GM12878 (cell line): ENCODE results near the gene ATP7B. TPM values are rescaled to one million over a fixed set of nuclear protein-coding genes. Genes with fewer than 3 reads are reported as not detected.

ENCODE experiments used
- ATAC-seq: fragments of 200-7000 bp; cut with Tn5 transposase; 3 replicates; pipeline ENCODE4 v1.9.1; 2020; ENCODE audit warnings: mild to moderate bottlenecking, moderate library complexity
- BruUV-seq: library from RNA; stranded (reverse); fragments of 400-500 nt; replicated peaks from 2 replicates; lab custom pipeline; 2021; lab: Mats Ljungman, UMichigan
- CTCF ChIA-PET: fragments of 300-600 bp; sonication (Branson Sonifier 250); formaldehyde crosslinking; extraction: SDS; loops from one replicate; lab custom pipeline; 2021; ENCODE audit warnings: inconsistent platforms; lab: Yijun Ruan, JAX
- POLR2A ChIA-PET: fragments of 350-600 bp; formaldehyde crosslinking; extraction: SDS; loops from one replicate; lab custom pipeline; 2021; ENCODE audit warnings: inconsistent platforms; lab: Charles Lee
- RAD21 ChIA-PET: fragments of 300-600 bp; sonication (Branson Sonifier 250); formaldehyde crosslinking; loops from one replicate; lab custom pipeline; 2023; ENCODE audit warnings: antibody characterized with exemption; ENCODE audit not compliant: unreplicated experiment; lab: Charles Lee
- SMC1A ChIA-PET: fragments of 300-600 bp; sonication (Branson Sonifier 250); formaldehyde crosslinking; loops from one replicate; lab custom pipeline; 2023; ENCODE audit not compliant: unreplicated experiment, uncharacterized antibody; lab: Charles Lee
- DNase-seq: peaks from one replicate; pipeline ENCODE4 v3.0.0-alpha.2; 2011; ENCODE audit warnings: low read depth, low spot score
- FAIRE-seq: peaks from 3 replicates; lab custom pipeline; 2011; peaks lifted over from hg19 to GRCh38; lab: Jason Lieb, UNC
- H2AFZ ChIP-seq: 2 replicates; pipeline ENCODE4 v1.6.0; 2011; ENCODE audit warnings: low read depth, low read length, control low read depth; ENCODE audit not compliant: control insufficient read depth
- H3K27ac ChIP-seq: 2 replicates; pipeline ENCODE4 v1.5.1; 2011; ENCODE audit warnings: control low read depth; ENCODE audit not compliant: control insufficient read depth, insufficient read depth
- H3K27me3 ChIP-seq, 2 experiments: replicated peaks in 1 of 2; 2 replicates each; pipeline versions ENCODE4 v1.6.0 to v1.6.1; 2011; ENCODE audit warnings: low read length in 1 of 2; ENCODE audit not compliant: control insufficient read depth in 2 of 2, insufficient read depth in 2 of 2
- H3K36me3 ChIP-seq, 2 experiments: 2 replicates each; pipeline ENCODE4 v1.5.1; 2011; ENCODE audit warnings: low read length in 1 of 2; ENCODE audit not compliant: control insufficient read depth in 2 of 2, insufficient read depth in 2 of 2
- H3K4me1 ChIP-seq: 2 replicates; pipeline ENCODE4 v1.6.1; 2011; ENCODE audit warnings: mild to moderate bottlenecking, low read length, moderate library complexity, mixed read lengths; ENCODE audit not compliant: control insufficient read depth, insufficient read depth
- H3K4me2 ChIP-seq: 2 replicates; pipeline ENCODE4 v1.6.0; 2011; ENCODE audit warnings: control low read depth; ENCODE audit not compliant: control insufficient read depth, insufficient read depth
- H3K4me3 ChIP-seq: fragments of 200-600 bp; sonication (generic); 2 replicates; pipeline ENCODE4 v1.5.1; 2016
- H3K79me2 ChIP-seq: 2 replicates; pipeline ENCODE4 v1.6.0; 2011; ENCODE audit warnings: low read length; ENCODE audit not compliant: control insufficient read depth, insufficient read depth
- H3K9ac ChIP-seq: 2 replicates; pipeline ENCODE4 v1.8.0; 2011; ENCODE audit warnings: low read length, control low read depth, mixed read lengths; ENCODE audit not compliant: control insufficient read depth, insufficient read depth
- H3K9me3 ChIP-seq: replicated peaks from 3 replicates; pipeline ENCODE4 v1.5.1; 2011; ENCODE audit warnings: mild to moderate bottlenecking, low read length; ENCODE audit not compliant: control insufficient read depth, insufficient read depth
- H4K20me1 ChIP-seq: 2 replicates; pipeline ENCODE4 v1.6.0; 2011; ENCODE audit not compliant: control insufficient read depth, insufficient read depth
- CBFB ChIP-seq: IDR thresholded peaks from 2 replicates; pipeline ENCODE4 v1.6.1; 2016; ENCODE audit warnings: antibody characterized with exemption, low read depth
- FOS ChIP-seq: IDR thresholded peaks from 3 replicates; pipeline ENCODE4 v1.6.1; 2011; ENCODE audit warnings: borderline replicate concordance; ENCODE audit not compliant: insufficient read length; ENCODE audit errors: extremely low read depth
- IKZF2 ChIP-seq, 2 experiments: fragments of 450-650 bp; IDR thresholded peaks; 2 replicates each; pipeline ENCODE4 v1.6.1; 2017; ENCODE audit warnings: mild to moderate bottlenecking in 2 of 2, moderate library complexity in 2 of 2
- NBN ChIP-seq: fragments of 450-650 bp; IDR thresholded peaks from 2 replicates; pipeline ENCODE4 v1.6.1; 2016
- NFXL1 ChIP-seq: fragments of 450-650 bp; IDR thresholded peaks from 2 replicates; pipeline ENCODE4 v1.6.1; 2017; ENCODE audit warnings: antibody characterized with exemption, mild to moderate bottlenecking, borderline replicate concordance
- RFX5 ChIP-seq: IDR thresholded peaks from 2 replicates; pipeline ENCODE4 v1.6.1; 2011; ENCODE audit warnings: low read depth, low read length, improper control_type of control experiment
- SMARCA5 ChIP-seq: fragments of 450-650 bp; IDR thresholded peaks from 2 replicates; pipeline ENCODE4 v1.6.1; 2017; ENCODE audit warnings: mild to moderate bottlenecking
- SP1 ChIP-seq: IDR thresholded peaks from one replicate; pipeline ENCODE4 v1.6.1; 2011; ENCODE audit warnings: low read depth, low read length
- TAF1 ChIP-seq: IDR thresholded peaks from 2 replicates; pipeline ENCODE4 v1.6.1; 2011; ENCODE audit warnings: mild to moderate bottlenecking, low read depth, low read length, borderline replicate concordance
- YBX1 ChIP-seq: fragments of 450-650 bp; IDR thresholded peaks from 2 replicates; pipeline ENCODE4 v1.6.1; 2016; ENCODE audit warnings: antibody characterized with exemption
- WGBS: methylation state at CpG from one replicate; pipeline ENCODE4 v1.1.6; 2016; ENCODE audit warnings: low lambda C conversion rate; ENCODE audit not compliant: insufficient replicate concordance, insufficient coverage; ENCODE audit errors: missing lambda C conversion rate; 5-methylcytosine and 5-hydroxymethylcytosine counted together
- in situ Hi-C: fragments of 300-500 bp; cut with MboI; formaldehyde crosslinking; loops from 9 replicates; pipeline ENCODE4 v1.14.3; 2018; ENCODE audit warnings: mixed read lengths
- intact Hi-C: fragments of 100-400 bp; cut with micrococcal nuclease; formaldehyde crosslinking; loops from one replicate; pipeline ENCODE4 v1.14.2; 2022; ENCODE audit not compliant: unreplicated experiment
- polyA plus RNA-seq, 11 experiments: library from polyadenylated mRNA; depleted of rRNA in 4 of 11; unstranded in 6 of 11; stranded (reverse) in 5 of 11; fragments of >200 nt; fragmentation: Nextera tagmentation in 4 of 11; fragmentation: Illumina TruSeq in 1 of 11; extraction: Ambion mirVana in 4 of 11; extraction: Trizol in 1 of 11; gene quantifications; 1 replicate in 1 of 11; 2 replicates in 10 of 11; pipeline versions ENCODE4 v1.2.1 to v1.2.3, GENCODE V29; 2011 to 2016; ENCODE audit warnings: inconsistent platforms in 2 of 11, missing spikeins in 2 of 11, low read depth in 1 of 11
- total RNA-seq, 4 experiments: library from RNA; depleted of rRNA in 3 of 4; stranded (reverse); fragments of >200 nt in 3 of 4; fragmentation: Illumina TruSeq in 1 of 4; extraction: Trizol in 1 of 4; gene quantifications; 2 replicates each; pipeline versions ENCODE4 v1.2.1 to v1.2.3, GENCODE V29; 2013 to 2021

Gene ATP7B
- total and polyA plus RNA-seq, 10 of the 15 experiments (the other 5 are each of a cell fraction or from before 2014, with no cell fraction given): under 0.01 to 1.1 (median 0.06) TPM; not detected in 2

GRCh38 chr13:51998723-51999509 lies 12.3 kb downstream of the ATP7B start:
- FAIRE-seq (no peak), ATAC-seq (no peak), DNase-seq (no peak)
- Histone ChIP-seq H3K27ac (no peak overlapping the region), H3K27me3 (peaks cover 3 to 11% of the 10 kb centered on the region in 2 experiments; a peak in 3 of 4 replicates), H3K36me3 (no peaks in the 10 kb centered on the region), H3K9me3 (no peaks in the 10 kb centered on the region), H3K9ac (no peak overlapping the region), H4K20me1 (no peaks in the 10 kb centered on the region), H3K4me1 (no peaks in the 10 kb centered on the region), H2AFZ (no peak overlapping the region), H3K79me2 (no peaks in the 10 kb centered on the region), H3K4me2 (no peak overlapping the region), H3K4me3 (no peak overlapping the region)
- SMC1A ChIA-PET: interaction anchor here (0.8 to 2.4 kb wide), 6 partner anchors 9 to 129 kb away, joined by 3 to 7 read pairs (median 4); no protein-coding TSS in a partner anchor
- RAD21 ChIA-PET: interaction anchor here (1.2 to 2.1 kb wide), 2 partner anchors 86 to 129 kb away, joined by 3 to 6 read pairs; no protein-coding TSS in a partner anchor
- CTCF ChIA-PET: interaction anchor here (1.0 to 3.3 kb wide), 4 partner anchors 13 to 103 kb away, joined by 3 to 15 read pairs (median 3); partner anchors contain the start of gene ALG11
- WGBS: 18% methylated on average over 6 of the region's 6 CpGs
- no peak for TF ChIP-seq NFXL1
- TF ChIP-seq RFX5: no peak
- TF ChIP-seq SP1: no peak
- TF ChIP-seq SMARCA5: no peak
- no peak for TF ChIP-seq TAF1
- no peak for TF ChIP-seq CBFB
- TF ChIP-seq YBX1: no peak
- no peak for TF ChIP-seq FOS
- TF ChIP-seq NBN: no peak
- TF ChIP-seq IKZF2 (IDR thresholded peaks at IDR 0.05): no peak
- intact Hi-C loops: loop anchor here (5.0 kb wide), 1 partner anchor 102 kb away; no protein-coding TSS in a partner anchor
- no TSS peak for BruUV-seq
- POLR2A ChIA-PET: no interaction called here
- in situ Hi-C loops: no loop called here
